Adipose tissue (tissue), 3 donors: ENCODE results near the gene PARK7. TPM values are rescaled to one million over a fixed set of nuclear protein-coding genes. Genes with fewer than 3 reads are reported as not detected.

Experiments used
- H3K27ac ChIP-seq: one replicate; pipeline ENCODE4 v1.5.1; 2013; ENCODE audit warnings: low read depth, low read length
- WGBS, 3 donors: extraction: QIAGEN DNeasy Blood & Tissue Kit; methylation state at CpG; one replicate each; pipeline ENCODE4 v1.1.7; 2013; 5-methylcytosine and 5-hydroxymethylcytosine counted together
- polyA plus RNA-seq, 3 donors: library from polyadenylated mRNA; stranded (reverse); fragments of 200-250 nt; gene quantifications; one replicate each; pipeline ENCODE4 v1.2.3, GENCODE V29; 2013
- donor health status: healthy with polysubstance abuse.
- donor health status: Bipolar disorder and iron deficiency.
- donor health status: healthy.

Gene PARK7
- polyA plus RNA-seq, 3 donors, result 173 to 397 (median 342) TPM

DNA sequence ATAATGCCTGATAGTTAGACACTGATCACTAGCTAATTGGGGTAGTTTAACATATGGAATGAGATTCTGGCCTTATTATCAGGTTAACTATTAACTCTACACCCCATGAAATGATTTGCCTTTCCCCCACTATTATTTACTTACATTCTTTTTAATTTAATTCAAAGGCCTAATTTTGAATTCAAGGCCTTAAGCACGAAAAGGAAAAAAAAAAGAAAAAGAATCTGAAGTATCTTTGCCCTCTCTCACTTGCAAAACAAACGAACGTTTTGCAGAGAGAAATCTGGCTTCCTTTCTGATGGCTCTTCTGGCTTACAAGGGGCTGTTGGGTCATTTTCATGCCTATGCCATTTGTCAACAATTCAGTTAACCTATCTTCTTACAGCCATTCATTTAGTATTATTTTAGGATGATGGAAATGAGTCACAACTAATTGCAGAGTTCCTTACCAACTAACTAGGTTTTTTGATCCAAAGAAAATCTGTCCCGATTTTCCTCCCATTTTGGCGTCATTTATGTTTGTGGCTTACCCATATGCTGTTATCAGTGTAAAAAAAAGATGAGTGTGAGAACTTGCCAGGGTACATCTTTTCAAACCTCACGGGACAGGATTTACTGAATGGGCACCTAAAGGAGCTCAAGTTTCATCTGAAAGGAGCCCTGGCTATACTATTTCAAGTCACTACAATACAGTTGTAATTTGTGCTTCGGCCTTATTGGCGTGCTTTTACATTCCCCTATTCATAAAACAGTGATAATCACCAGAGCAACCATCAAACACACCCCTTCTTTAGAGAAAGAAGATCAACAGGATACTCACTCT, 66.4 kb downstream of the PARK7 start:
- no peak overlapping the region for H3K27ac ChIP-seq
- 17 to 55% (median 47%) methylated on average over 8 of the region's 8 CpGs for WGBS, 3 donors

DNA sequence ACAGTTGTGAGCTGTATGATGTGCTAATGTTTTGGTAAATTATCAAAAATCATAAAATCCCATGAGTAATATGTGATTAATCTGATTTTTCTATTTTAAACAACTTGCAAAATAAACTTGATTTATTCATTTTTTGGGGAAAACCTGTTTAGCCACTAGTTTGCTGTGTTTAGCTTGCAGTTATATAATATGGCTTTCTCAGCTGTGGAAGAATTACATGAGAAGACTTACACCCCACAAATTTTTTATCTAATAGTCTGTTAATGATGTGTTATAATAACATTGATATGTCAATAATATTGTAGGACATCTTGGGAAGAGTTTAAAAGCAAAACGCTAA, 67.0 kb downstream of the PARK7 start:
- H3K27ac ChIP-seq, result no peak overlapping the region
- WGBS, 3 donors, result 24 to 60% (median 57%) methylated on average over 1 of the region's 1 CpG

DNA sequence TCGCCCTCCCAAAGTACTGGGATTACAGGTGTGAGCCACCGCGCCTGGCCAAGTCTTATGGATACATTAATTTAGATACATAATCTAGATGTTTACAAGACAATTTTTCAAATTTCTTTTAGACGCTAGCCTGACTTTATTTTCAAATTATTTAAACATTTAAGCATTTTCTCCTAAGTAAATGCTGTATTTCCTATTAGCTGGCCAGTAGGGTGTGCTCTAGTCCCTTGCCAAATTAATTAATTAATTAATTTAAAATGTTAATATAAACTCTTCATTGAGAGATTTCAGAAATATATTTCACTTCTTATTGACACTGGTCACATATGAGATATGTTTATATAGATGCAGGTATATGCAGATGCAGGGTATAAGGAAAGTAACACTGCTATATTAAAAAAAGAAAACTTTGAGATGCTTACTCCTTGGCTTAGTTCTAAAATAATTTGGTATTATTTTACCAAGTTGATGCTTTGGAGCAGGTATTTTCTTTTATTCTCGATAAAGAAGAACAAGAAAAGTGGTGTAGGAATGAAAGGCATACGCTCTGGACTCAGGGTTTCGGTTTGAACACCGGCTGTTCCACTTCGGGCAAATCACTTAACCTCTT, 69.8 kb downstream of the PARK7 start:
- 65 to 80% (median 76%) methylated on average over 9 of the region's 9 CpGs for WGBS, 3 donors
- H3K27ac ChIP-seq, result no peak overlapping the region

DNA sequence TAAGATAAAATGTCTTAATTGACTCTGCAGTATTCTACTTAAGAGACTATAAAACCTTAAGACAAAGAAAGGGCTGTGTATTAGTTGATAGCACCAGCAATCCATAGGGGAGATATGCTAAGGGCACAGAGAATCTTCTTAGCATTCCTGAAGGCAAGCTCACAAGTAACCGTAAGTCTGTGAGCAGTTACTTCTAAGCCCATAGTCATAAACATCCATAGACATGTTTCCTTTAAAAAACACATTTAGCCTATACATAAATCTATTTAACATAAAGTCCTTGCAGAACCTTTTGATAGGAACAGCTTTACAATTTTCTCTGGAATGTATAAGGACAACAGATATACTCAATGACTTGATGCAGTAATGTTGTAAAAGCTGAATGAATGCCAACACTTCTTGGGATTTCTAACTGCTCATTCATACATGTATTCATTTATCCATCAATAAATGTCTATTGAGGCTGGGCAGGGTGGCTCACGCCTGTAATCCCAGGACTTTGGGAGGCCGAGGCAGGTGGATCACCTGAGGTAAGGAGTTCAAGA, 70.9 kb downstream of the PARK7 start:
- H3K27ac ChIP-seq, result no peak overlapping the region
- 94 to 95% (median 95%) methylated on average over 3 of the region's 3 CpGs for WGBS, 3 donors

DNA sequence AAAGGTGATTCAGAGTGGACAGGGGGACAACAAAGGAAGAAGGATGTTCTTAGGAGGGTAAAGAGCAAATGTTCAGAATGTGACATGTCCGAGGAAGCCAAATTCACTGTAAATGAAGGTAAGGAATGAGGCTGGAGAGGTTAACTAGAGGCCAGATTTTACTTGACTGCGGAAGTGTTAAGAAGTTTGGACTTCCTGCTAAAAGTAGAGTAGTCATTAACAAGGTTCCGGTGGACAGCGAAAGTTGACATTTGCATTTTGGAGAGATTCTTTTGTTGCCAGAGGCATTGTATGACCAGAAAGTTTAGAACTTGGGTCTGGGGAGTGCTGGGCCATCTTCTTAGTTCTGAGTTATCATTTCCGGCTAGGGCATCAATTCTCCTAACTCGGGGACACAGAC, 71.8 kb downstream of the PARK7 start:
- no peak overlapping the region for H3K27ac ChIP-seq
- WGBS, 3 donors, result 80 to 85% (median 84%) methylated on average over 6 of the region's 6 CpGs

Other genes with a start within 250 kb of the PARK7 start
- 100 to 1,000 TPM in 1 of 3 donors, 10 to 100 TPM in 2; 24.6 to 122 (median 89.6) TPM for gene VAMP3, start 190.4 kb upstream of the PARK7 start, polyA plus RNA-seq
- 1 to 10 TPM; 3.3 to 6.6 (median 4.1) TPM for gene PER3, start 177.4 kb upstream of the PARK7 start, polyA plus RNA-seq
- under 1 TPM; 0.08 to 0.54 (median 0.22) TPM for gene UTS2, start 108.6 kb upstream of the PARK7 start, polyA plus RNA-seq
- gene TNFRSF9, start 20.9 kb upstream of the PARK7 start, polyA plus RNA-seq, result under 1 TPM in 2 of 3 donors, not detected in 1; 0.21 to 0.22 TPM
- gene ERRFI1, start 64.6 kb downstream of the PARK7 start, polyA plus RNA-seq, result 100 to 1,000 TPM in 2 of 3 donors, 10 to 100 TPM in 1; 93.0 to 211 (median 135) TPM